Measurements from ENCODE around the gene ZC3H18.

The ZC3H18 gene

DNA sequence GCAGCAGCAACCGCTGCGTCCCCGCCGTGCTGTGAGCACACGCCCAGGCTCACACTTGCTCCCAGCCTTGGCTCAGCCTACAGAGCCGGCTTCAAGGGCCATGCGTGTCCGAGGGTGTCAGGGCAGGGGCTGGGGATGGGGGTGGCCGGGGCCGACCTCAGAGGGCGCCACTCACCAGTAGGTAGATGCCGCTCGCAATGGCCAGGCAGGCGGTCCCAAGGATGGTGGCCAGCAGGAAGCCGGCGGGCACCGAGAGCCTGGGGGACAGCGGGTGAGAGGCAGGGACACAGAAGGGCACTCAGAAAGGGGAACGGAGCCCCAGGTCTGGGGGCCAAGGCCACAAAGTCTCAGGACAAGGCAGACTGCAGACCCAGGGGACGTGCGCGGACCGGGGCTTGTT is 75.7 kb downstream of the ZC3H18 start:
- TF ChIP-seq, protein P1, sequence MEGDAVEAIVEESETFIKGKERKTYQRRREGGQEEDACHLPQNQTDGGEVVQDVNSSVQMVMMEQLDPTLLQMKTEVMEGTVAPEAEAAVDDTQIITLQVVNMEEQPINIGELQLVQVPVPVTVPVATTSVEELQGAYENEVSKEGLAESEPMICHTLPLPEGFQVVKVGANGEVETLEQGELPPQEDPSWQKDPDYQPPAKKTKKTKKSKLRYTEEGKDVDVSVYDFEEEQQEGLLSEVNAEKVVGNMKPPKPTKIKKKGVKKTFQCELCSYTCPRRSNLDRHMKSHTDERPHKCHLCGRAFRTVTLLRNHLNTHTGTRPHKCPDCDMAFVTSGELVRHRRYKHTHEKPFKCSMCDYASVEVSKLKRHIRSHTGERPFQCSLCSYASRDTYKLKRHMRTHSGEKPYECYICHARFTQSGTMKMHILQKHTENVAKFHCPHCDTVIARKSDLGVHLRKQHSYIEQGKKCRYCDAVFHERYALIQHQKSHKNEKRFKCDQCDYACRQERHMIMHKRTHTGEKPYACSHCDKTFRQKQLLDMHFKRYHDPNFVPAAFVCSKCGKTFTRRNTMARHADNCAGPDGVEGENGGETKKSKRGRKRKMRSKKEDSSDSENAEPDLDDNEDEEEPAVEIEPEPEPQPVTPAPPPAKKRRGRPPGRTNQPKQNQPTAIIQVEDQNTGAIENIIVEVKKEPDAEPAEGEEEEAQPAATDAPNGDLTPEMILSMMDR (IDR thresholded peaks at IDR 0.05; ENCODE audit: low read length, missing control alignments) = no peak
- DNase-seq (ENCODE audit: low read depth) = no peak
- no peak overlapping the region for H3K4me3 ChIP-seq (replicated peaks; ENCODE audit: low read depth, low read length)

DNA sequence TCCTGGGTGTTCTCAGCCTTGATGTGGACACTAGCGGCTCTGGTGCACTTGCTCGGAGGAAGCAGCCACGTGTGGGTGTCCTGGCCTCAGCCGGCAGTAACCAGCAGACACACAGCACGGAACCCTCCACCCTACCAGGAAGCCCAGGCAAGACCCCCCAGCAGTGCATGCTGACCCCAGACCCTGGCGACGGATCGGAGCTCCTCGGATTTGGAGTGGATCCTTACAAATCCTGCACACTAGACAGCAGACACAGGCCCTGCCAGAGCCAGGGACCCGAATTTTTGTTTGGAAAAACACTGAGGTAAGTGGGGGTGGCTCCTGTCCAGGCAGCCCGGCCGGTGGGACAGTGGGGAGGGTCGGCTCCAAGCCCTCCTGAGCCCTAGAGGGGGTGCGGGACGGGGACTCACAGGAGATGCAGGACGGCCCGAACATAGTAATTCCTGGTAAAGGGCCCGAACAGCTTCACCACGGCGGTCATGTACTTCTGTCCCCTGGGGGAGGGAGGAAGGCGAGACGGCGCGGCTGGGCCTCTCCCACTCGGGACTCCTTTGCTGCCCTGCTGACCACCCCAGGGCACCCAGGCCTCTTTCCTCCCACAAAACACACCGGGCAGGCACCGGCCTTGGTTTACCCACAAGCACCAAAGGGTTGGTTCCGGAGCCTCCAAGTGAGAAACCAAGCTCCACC is 76.3 kb downstream of the ZC3H18 start:
- TF ChIP-seq, protein P1 (IDR thresholded peaks at IDR 0.05; ENCODE audit: low read length, missing control alignments) = no peak
- no peak overlapping the region for H3K4me3 ChIP-seq (replicated peaks; ENCODE audit: low read depth, low read length)
- no peak for DNase-seq (ENCODE audit: low read depth)

DNA sequence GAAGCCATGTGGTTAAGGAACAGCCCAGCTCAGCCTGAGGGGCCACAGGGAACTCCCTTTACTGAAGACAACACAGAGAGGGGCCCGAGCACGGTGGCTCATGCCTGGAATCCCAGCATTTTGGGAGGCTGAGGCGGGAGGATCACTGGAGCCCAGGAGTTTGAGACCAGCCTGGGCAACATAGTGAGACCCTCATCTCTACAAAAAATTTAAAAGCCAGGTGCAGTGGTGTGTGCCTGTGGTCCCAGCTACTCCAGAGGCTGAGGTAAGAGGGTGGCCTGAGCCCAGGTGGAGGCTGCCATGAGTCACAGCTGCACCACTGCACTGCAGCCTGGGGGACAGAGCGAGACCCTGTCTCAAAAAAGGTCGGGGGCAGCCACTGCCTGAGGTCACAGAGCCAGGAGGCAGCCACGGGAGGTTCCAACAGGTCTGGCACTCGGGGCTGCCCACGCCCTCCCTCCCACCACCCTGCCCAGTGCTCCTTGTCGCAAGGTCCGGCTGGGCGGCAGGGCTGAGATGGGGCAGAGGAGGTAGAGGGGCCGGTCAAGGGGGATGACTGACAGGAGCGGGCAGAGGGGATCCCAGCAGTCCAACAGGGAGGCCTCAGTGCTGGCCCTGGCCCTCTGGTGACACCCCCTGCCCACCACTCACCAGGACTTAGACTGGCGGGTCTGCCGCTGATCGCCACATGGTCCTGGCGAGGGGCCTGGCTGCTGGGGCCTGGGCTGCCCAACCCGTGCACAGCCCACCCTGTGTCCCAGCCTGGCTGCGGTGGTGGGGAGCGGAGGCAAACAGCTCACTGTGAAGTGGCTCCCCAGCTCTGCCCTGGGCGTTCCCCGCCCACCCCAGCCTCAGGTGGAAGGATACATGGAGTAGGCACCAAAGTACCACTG is 77.2 kb downstream of the ZC3H18 start:
- H3K4me3 ChIP-seq (replicated peaks; ENCODE audit: low read depth, low read length) = no peak overlapping the region
- DNase-seq (ENCODE audit: low read depth) = no peak

DNA sequence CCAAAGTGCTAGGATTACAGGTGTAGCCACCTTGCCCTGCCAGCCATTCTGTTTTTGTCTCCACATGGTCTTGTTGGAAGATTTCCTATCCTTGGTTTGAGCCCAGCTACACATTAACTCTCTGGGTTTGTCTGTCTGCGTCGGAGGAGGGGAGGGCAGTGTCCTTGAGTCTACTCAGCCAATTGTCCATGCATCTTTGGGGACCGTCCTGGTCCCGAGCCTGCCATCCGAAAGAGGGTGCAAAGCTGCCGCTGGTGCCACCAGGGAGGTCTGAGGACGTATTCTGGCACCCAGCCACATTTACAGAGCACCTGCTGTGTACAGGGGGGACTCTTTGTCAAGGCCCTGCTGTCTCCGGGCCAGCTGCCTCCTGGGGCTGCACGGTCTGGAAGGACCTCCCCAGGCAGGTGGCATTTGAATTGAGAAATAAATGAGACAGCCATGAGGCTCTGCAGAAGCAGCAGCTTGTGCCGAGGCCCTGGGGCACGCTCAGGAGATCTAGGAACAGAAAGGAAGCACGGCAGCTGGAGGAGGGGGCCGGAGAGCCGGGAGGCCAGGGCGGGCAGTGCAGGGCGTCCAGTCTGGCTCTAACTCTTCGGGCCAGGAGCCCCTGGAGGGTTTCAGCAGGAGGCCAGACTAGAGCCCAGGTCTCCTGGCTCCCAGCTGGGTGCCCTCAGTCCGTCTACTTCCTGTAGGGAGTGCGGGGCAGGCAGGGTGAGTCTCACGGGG is 79.2 kb downstream of the ZC3H18 start:
- TF ChIP-seq, protein P1 (IDR thresholded peaks at IDR 0.05; ENCODE audit: low read length, missing control alignments) = no peak
- peak overlapping the region; percentile 67 for H3K4me3 ChIP-seq (replicated peaks; ENCODE audit: low read depth, low read length)
- no peak for DNase-seq (ENCODE audit: low read depth)

More for the DNA sequence above, 77.2 kb downstream of the ZC3H18 start:
- TF ChIP-seq, protein P1 (IDR thresholded peaks at IDR 0.05; ENCODE audit: low read length, missing control alignments) = no peak

DNA sequence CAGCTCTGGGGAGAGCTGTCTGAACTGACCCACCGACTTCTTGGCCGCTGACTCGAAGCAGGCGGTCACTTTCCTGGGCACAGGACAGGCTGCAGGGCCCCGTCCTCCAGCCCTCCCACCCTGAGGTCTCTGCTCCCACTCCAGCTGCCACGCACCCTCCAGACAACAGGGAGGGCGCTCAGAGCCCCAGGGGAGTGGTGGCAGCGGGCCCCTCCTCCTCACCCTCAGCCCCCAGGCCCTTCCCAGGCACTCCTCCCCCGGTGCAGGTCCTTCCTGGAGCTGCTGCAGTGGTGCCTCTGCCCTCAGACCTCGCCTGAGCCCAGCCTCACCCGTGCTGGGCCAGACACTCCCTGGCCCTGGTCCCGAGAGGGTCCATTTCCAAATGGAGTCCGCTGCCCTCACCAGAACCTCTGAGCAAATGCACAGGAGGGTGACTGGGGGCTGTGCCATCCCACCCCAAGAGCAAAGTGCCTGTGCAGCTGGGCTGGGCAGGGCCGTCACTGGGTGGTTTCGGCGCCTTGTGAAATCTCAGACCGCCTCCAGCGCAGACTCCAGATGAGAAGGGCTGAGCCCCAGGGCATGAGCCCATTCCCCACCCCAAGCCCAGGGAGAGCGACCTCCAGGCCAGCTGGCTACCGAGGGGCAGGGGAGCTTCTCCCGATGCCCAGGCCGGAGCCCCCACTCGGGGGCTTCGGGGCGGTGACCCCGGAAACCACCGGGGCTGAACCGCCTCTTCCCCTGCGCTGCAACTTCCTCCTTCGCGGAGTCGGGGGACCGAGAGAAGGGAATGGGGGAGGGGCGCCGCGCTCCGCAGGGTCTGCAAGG is 79.9 kb downstream of the ZC3H18 start:
- peak; percentile 22 for DNase-seq (ENCODE audit: low read depth)

More for the DNA sequence above, 79.9 kb downstream of the ZC3H18 start:
- TF ChIP-seq, protein P1 (IDR thresholded peaks at IDR 0.05; ENCODE audit: low read length, missing control alignments) = no peak
- peak overlapping the region; percentile 67 for H3K4me3 ChIP-seq (replicated peaks; ENCODE audit: low read depth, low read length)

All from fibroblast of pulmonary artery (primary cell).